Measurements from ENCODE around the gene PRDM12.

PRDM12 gene

GRCh38 chr9:130664251-130665028 is at the start of gene PRDM12:
TSS of gene PRDM12 (plus strand) at chr9:130664594. CDS start at chr9:130664654, 60 bp downstream.
- DNase-seq (ENCODE audit: low read depth in 2 of 2) = no peak

- DNase-seq (ENCODE audit: low read depth in 2 of 2) = no peak
Observed at GRCh38 chr9:130616451-130616850, 47.9 kb upstream of the PRDM12 start.

DNA sequence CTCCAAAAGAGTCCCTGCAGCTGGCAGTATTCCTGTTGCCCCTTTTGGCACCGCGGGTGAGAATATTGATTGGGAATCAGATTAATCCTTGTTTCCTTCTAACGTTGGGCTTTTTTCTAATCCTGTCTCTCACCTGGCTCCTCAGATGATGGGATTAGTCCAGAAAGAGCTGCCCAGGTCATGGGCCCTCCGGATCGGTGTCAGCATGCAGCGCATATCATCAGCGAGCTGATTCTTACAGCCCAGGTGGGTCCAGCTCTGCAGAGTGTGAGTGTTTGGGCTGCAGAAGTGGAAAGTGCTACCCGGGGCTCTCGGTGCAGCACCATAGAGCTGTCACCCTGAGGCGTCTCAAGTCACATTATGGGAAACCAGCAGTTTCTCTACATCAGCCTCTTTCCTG is 40.9 kb upstream of the PRDM12 start:
- no peak for DNase-seq (ENCODE audit: low read depth in 2 of 2)

DNA sequence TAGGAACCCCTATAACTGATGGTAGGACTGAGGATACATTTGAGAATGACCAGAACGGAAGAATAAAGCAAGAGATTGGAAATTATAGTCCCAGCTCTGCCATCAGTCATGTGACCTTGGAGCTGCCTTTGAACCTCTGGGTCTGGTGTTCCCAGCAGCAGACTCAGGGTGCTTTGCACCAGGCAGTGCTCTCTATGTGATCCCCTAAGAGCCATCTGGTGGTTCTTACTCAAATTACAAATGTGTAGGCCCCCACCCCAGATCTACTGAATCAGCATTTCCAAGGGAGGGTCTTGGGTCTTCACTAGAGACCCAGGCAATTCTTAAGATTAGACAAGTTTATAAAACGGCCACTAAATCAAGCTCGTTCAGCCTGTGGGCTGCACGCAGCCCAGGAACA is 40.2 kb upstream of the PRDM12 start:
- DNase-seq (ENCODE audit: low read depth in 2 of 2) = no peak

- no peak for DNase-seq (ENCODE audit: low read depth in 2 of 2)
Observed at GRCh38 chr9:130626249-130626996, 38.0 kb upstream of the PRDM12 start.

GRCh38 chr9:130627051-130627450 is 37.3 kb upstream of the PRDM12 start:
- no peak for DNase-seq (ENCODE audit: low read depth in 2 of 2)

DNA sequence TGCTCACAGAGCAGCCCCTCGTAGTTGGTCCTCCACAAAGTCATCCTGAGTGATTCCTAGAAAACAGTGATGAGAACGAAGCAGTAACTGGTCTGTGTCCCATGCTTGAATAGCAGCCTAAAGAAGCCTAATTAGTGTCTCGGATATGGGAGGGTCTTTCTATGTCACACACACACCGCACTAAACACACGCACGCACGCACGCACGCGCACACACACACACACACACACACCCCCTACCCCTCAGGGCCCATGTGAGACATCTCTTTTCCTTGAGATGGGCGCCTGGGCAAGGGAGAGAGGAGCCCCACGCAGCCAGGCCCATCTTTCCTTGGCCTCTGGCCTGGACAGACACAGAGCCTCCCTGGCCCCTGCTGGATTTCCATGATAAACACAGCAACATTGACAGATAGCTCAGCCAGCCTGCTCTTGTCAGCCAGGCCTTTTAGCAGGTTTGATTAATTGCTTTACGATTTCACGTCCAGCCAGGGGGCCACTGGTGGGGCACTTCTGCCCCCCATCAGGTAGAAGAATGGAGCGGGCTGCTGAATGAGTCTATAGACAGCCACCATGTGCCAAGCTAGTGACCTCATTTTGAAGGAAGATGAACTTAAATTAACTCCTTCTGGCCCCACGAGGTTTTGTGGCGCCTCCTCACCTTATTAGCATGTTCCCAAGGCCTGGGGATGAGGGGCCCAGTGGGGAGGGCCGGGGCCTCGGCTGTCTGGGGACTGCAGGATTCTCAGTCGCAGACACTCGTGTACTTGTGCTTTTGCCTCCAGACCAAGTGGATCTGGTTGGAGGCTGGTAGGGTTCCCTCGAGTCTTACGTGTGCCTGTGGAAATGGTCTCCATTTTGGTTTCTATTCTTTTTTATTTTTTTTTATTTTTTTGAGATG is 36.2 kb upstream of the PRDM12 start:
- DNase-seq (ENCODE audit: low read depth in 2 of 2) = no peak

GRCh38 chr9:130629443-130630070 is 34.8 kb upstream of the PRDM12 start:
- no peak for DNase-seq (ENCODE audit: low read depth in 2 of 2)

DNA sequence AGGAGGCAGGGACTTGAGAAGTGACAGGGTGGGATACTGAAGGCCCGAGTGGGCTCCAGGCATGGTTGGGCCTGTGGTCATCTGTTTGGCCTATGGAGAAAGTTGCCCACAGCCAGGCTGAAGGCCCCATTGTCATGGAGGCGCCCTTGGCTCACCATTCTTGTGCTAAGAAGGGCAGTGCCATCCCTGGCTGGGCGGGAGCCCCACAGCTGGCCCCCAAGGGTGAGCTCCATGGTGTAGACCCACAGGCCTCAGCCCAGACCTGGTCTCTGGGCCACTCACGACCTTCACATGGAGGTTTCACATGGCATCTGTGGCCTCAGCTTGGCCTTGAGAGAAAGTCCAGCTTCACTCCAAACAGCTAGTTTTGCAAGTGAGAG is 34.3 kb upstream of the PRDM12 start:
- no peak for DNase-seq (ENCODE audit: low read depth in 2 of 2)

GRCh38 chr9:130630506-130631330 is 33.7 kb upstream of the PRDM12 start:
- DNase-seq (ENCODE audit: low read depth in 2 of 2) = no peak

- DNase-seq (ENCODE audit: low read depth in 2 of 2) = no peak
Observed at GRCh38 chr9:130631331-130632080, 32.9 kb upstream of the PRDM12 start.

DNA sequence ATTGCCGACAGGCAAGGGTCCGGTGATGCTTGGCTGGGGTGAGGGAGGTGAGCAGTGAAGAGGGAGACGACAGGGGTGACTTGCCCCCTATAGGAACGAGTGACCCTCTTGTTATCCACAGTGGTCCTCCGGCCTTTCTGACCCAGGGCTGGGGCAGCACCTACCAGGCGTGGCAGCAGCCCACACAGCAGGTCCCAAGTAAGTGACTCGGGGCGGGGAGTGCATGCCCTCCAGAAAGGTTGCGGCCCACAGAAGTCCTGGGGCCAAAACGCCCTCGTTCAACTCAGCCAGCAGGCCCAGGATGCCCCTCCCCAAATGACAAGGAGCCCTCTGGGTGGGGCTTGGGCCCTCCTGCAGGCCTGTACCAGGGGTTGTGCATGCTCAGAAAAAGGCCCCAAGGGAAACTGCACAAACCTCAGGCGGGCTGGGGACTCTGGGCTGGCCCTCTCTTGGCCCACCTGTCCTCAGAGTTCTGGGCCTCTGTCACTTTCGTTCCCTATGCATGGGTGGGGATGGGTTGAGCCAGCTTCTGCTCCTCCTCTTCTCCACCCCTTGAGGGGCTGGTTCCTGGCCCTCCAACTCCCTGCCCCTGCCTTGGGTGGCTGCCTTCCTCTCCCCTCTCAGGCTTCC is 32.2 kb upstream of the PRDM12 start:
- DNase-seq (ENCODE audit: low read depth in 2 of 2) = no peak

- DNase-seq (ENCODE audit: low read depth in 2 of 2) = no peak
Observed at GRCh38 chr9:130632841-130633240, 31.6 kb upstream of the PRDM12 start.

DNA sequence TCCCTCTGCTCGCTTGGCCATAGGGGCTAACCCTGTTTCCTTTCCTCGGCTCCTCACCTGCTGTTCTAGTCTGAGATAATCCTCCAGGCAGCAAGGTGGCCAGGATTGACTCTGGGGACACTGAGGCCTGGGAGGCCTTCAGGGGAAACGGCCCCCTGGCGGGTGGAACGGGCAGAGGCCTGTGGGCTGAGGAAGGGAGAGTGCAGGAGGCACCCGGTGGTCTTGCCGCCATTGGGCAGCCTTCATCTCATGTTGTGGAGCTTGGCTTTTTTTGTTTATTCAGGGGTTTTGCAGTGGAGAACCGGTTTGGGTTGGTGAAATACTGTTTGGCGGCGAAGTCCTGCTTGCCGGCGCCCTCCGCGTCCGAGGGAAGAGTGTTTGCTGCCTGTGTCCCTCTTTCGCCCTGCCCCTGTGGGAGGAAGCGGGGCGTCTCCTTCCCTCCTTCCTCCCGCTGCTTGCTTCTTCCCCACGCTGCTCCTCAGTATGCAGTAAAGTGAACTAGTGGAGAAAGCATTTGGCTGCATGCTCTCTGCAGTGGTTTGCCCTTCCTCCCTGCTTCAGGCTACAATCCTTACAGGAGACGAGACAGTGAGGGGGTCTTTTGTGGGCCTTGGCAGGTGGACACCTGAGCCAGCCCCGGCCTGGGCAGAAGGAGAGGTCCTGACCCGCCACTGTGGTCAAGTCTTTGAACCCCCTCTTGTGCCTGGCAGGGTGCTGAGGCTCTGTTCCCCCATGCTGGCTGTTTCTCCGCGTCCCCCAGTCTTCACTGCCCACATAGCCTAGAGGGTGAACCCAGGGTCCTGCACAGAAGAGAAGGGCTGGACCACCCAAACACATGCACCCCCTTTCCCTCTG is 30.8 kb upstream of the PRDM12 start:
- no peak for DNase-seq (ENCODE audit: low read depth in 2 of 2)

- no peak for DNase-seq (ENCODE audit: low read depth in 2 of 2)
Observed at GRCh38 chr9:130634191-130634768, 30.1 kb upstream of the PRDM12 start.

DNA sequence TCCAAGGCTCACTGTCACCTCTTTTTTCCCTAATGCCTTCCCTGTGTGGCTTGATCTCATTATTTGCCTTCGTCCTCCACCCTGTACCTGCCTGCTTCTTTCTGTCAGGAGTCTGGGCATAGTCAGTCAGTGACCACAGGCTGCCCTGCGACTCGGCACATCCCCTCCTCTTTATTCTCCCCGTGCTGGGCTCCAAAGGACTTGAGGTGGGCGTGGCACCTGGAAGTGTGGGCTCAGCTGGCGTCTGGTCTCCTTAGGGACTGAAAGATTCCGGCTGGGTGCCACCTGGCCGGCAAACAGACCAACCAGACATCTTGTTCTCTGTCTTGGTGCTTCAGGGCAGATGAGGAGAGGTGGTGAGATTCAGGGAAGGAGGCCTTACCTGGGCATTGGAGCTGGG is 29.6 kb upstream of the PRDM12 start:
- DNase-seq (ENCODE audit: low read depth in 2 of 2) = no peak

GRCh38 chr9:130635306-130635705 is 29.1 kb upstream of the PRDM12 start:
- no peak for DNase-seq (ENCODE audit: low read depth in 2 of 2)
